Stimulated activated CD8-positive, alpha-beta memory T cell treated with anti-CD3 and anti-CD28 coated beads, Interleukin-12 subunit alpha, Interleukin-12 subunit beta, amount 100 ng/mL, for 24 hours (primary cell): ENCODE data around the gene PRDM10.
"Not testable (repeated sequence)": the region's sequence is repeated elsewhere in the genome, so short reads cannot be mapped to it uniquely, and the experiment has no call there.

ENCODE experiments used
- DNase-seq: peaks from one replicate; pipeline ENCODE4 v3.0.0-alpha.2; 2020; ENCODE audit errors: extremely low read depth

Gene PRDM10

DNA sequence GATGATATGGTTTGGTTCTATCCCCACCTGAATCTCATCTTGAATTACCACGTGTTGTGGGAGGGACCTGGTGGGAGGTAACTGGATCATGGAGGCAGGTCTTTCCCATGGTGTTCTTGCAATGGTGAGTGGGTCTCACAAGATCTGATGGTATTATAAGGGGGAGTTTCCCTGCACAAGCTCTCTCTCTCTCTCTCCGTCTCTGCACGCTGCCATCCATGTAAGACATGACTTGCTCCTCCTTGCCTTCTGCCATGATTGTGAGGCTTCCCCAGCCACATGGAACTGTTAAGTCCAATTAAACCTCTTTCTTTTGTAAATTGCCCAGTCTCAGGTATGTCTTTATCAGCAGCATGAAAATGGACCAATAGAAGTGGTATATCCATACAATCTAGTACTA lies 13.2 kb upstream of the PRDM10 start:
- not testable (repeated sequence) for DNase-seq

DNA sequence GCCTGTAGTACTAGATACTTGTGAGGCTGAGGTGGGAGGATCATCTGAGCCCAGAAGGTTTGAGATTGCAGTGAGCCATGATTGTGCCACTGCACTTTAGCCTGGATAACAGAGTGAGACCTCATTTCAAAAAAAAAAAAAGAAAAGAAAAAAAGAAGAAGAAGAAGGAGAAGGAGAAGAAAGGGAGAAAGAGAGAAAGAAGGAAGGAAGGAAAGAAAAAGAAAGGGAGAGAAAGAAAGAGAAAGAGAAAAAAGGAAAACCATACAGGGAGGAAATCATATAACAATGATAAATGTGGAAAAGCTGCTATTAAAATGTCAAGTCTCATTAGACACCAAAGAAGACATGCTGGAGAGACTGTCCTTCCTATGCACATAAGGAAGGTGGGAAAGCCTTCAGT lies 5.7 kb upstream of the PRDM10 start:
- DNase-seq = no peak

DNA sequence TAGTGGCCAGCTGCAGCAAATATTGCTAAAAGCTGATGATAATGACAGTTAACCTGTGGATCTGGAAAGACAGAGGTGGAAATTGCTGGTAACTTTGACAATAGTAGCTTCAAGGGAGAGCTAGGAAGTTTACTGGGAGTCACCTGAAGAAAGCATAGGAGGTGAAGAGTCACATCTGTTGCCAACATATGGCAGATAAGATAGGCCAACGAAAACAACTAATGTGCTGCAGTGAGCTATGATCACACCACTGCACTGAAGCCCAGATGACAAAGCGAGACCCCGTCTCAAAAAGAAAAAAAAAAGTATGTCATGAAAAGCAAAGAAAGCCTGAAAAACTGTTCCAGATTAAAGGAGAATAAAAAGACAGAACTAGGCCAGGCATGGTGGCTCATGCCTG lies 4.3 kb upstream of the PRDM10 start:
- DNase-seq = no peak

DNA sequence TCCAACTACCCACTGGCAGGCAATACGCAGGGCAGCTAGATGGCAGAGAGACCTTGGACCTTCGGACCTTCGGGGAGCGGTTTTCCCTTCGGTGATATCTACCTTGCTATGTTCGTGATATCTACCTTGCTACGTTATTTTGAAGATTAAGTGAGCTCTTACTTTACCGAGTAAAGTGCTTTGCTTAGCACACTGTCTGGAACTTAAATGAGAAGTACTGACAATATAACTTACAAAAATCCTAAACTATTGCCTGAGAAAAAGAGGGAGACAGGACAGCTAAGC lies 1.0 kb upstream of the PRDM10 start:
- no peak for DNase-seq

DNA sequence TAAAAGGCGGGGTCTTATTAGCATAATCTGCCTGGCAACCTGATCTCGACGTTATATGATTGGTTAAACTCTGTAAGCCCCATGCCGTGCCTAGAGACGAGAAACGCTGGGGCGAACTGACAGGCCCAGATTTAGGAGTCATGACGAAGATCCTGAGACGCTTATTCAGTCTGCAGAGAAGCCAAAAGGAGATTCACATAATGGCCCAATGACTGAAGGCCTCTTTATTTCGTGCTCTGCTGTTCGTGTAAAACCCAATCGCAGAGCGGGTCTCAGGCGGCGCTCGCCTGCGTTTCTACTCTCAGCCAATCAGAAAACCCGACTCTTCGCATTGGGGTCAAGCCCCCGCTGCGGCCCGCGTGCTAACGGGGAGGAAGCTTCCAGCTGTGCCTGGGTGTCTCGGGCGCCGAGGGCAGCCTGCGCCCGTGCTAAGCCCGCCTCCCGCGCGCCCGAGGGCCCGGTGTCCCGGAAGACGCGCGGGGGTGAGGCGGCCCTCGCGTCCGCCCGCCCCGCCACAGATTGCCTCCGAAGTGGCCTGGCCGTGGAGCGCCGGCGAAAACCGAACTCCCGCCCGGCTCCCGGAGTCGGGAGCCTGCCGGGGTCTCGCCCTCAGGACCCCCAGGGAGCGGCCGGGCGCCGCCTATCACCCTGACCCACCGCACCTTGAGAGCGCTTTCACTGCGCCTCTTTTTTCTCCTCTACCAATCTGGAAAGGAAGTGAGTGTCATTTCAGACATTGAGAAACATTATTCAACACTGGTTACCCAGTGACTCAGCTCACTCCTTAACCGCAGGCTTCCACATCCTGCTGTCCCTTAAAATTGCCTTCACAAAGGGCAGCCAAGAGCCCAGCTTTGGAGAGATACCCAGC lies 446 bp upstream of the PRDM10 start:
- peak; percentile 68 for DNase-seq

DNA sequence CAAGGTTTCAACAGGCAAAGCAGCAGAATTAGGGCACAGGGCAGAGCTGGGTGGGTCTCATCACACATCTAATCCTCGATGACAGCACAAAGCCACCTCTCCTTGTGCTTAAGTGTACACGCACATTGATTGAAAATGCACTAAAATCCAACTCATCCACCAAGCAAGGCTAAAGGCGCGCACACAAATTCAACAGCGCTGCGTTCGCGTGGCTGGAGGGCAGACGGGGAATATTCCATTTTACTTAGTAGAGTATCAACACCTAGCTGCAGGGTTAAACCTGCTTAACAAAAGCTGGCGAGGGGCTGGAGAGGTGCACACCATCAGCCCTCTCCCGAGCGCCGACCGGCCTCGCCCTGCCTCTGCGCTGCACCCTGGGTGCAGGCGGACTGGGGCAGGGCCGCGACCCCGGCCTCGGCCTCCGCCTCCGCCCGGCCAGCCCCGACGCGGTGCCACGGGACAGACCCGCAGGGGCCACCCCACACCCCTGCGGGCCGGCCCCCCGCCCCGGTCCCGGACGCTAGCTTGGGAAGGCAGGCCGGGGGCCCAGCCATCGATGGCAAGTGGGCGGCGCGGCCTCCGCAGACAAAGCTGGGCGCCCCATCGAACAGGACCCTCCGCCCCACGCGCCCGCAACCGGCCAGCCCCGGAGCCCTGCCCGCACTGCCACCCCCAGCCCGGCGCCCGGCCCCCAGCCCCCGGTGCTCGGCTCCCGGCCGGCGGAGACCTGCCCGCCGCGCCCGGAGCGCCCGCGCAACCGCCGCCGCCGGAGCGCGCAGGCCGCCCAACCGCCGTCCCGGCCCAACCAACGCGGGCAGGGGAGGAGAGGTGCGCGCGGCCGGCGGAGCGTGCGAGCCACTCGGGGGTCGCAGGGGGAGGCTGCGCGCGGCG lies 929 bp downstream of the PRDM10 start:
- peak; percentile 17 for DNase-seq

DNA sequence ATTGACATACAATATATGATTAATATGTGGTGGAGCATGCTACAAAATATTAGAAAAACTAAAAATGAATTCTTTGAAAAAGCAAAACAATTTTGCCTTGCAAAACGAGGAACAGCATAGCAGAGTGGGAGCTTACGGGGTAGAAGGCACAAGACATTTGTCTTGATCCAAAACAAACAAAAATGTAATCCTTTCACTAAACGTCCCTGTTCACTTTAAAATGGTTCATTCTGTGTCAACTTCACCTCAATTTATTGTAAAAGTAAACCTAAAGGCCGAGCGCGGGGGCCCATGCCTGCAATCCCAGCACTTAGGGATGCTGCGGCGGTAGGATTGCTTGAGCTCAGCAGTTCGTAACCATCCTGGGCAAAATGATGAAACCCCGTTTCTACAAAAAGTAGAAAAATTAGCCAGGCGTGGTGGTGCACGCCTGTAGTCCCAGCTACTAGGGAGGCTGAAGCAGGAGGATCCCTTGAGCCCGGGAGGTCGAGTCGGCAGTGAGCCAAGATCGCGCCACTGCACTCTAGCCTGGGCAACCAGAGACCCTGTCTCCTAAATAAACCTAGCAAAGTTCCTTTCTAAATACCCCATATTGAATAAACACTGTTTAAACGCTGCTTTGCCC lies 2.0 kb downstream of the PRDM10 start:
- no peak for DNase-seq

DNA sequence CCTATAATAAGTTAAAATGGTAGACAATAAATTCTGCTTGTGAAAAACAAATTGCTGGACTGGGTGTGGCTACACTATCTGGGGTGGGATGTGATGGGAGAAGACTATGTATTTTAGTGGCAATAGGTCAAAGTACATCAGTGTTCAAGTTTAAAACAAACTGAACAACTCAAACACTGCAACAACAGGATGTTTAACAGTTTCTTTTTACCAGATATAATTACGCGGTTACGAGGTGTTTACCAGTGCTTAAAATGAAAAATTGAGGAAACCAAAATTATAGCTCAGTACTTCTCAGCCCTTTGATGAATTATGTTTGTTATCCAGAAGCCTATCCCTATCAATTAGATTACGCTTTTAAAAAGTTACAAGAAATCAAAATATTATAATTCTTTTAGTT lies 3.2 kb downstream of the PRDM10 start:
- no peak for DNase-seq

DNA sequence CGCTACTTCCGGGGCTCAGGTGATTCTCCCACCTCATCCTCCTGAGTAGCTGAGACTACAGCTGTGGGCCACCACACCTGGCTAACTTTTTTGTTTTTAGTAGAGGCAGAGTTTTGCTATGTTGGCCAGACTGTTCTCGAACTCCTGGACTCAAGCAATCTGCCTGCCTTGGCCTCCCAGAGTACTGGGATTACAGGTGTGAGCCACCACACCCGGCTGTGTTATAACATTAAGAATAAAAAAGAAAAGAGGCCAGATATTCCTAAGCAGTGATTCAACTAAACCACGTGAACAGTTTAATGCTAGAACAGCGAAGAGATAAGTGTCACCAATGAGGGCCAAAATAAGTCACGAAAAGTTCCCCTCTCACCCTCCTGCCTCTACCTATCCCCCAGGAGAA lies 3.7 kb downstream of the PRDM10 start:
- no peak for DNase-seq

DNA sequence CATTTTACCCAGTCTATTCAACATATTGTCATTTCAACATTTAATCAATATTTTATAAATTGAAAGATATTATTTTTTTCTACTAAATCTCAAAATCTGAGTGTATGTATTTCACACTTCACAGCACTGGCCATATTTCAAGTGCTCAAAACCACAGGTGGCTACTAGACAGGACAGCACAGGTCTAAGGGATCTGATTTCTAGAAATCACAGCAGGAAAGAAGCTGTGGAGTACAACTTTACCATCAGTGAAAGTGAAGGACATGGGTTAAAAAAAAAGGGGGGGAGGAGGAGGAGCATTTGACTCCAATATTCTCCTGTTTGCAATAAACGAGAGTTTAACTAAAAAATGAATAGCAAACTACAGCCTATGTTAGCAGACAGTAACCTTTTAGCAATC lies 4.5 kb downstream of the PRDM10 start:
- DNase-seq = no peak

DNA sequence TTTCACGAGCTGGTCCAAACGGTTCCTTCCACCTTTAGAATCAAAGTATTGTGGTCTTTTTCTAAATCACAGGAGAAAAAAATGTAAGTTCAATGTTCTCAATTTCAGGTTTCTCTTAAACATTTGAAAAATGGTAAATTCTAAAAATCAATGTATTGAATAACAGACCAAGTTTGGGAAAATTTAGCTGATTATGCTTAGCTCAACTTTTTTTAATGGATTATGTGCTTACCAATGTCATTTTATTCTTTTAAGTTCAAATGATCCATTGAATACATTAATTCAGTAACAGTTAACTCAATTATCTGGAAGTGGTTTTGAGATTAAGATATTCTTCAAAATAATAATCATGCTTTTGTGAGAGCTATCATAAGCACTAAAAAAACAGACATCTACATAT lies 5.1 kb downstream of the PRDM10 start:
- no peak for DNase-seq

DNA sequence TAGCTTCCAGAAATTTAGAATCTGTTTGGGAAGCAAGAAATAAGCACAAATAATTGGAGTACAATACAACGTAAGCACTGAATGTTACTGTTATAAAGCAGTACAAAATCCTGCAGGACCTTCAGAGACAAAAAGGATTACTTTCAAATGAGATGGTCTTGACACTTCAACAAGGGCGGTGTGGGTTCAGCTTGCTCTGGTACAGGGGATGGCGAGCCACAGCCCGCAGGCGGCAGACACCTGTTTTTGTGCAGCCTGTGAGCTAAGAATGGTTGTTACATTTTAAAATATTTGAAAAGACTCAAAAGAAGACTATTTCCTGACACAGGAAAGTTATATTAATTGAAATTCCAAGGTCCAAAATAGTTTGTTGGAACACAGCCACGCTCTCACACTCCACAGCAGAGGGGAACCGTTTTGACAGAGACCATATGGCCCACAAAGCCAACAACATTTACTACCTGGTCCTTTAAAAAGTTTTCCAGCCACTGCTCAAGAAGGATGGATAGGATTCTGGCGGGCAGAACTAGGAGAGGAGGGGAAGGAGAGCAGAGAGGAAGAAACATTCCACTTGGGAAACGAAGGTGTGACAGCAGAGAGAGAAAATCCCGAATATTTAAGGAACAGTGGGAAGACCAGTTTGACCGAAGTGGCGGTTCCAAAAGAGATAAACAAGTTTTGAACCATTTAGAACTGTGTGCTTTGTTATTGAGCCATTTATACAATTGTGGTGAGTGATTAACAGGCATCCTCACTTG lies 6.3 kb downstream of the PRDM10 start:
- DNase-seq = no peak

DNA sequence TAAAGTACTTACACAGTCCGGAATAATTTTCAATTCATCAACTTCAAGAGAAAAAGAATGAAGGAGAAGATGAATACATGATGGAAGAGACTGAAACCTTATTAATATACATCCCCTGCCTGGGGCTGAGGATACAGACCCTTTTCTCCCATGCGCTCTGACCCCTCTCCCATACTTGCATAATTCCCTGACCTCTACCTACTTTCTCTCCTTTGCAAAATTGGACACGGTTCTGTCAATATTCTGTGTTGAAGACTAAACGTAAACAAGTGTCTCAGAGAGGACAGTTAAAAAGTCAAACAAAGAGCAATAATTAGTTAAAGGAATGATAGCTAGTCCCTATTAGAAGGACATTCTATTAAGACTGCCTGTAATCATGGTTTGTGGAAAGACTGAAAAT lies 7.5 kb downstream of the PRDM10 start:
- no peak for DNase-seq

DNA sequence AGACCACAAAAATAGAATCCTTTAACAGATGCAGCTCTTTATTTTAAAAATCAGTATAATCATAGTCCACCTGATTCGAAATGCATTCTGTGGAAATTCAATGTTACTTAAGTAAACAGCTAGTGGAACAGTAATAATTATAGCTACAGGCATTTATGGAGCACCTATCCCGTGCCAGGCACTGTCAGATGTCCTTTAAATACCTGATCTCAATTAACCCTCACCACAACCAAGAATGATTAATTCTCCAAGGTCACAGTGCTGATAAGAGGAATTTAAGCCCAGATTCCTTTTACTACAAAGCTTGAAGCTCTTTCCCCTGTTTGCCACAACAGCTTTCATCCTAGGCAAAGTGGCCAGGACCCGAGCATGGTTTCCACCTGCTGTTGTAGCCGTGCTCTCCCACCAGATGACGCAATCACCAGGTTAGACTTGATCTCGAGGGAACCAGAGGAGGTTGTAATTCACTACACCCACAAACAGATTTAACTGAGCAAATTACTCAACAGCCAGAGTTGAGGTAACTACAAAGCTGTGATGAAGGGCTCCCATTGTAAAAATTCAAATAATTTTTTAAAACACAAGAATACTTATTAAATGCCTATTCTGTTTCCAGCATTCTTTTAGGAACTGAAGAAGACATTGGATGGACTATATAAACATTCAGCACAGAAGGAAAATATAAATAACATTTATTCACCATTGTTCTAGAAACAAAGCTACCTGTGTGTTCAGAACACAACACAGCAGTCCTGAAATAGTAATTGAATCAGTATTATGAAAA lies 10.3 kb downstream of the PRDM10 start:
- no peak for DNase-seq

DNA sequence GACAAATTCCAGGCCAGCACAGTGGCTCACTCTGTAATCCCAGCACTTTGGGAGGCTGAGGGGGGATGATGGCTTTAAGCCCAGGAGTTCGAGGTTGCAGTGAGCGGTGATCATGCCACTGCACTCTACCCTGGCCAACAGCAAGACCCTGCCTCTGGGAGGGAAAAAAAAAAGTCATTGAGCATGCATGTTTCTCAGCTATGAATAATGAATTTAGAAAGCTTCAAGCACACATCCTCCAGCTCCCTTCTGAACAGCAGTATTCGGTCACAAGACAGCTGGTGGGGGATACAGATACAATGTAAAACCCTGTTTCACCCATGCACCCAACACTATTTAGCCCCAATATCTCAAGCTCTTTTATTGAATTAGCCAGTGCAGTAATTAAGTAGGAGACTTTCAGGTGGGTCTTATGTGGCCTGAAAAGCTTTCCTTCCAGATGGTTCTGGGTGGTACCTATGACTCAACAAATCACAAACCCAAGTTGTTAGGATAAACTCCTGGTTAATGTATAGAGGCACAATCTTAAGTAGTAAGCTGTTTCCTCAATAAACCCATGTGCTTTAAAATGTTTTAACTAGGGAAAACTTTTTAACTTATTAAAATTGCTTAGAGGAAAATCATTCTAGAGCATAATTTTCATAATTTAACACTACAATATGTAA lies 13.4 kb downstream of the PRDM10 start:
- DNase-seq = no peak

DNA sequence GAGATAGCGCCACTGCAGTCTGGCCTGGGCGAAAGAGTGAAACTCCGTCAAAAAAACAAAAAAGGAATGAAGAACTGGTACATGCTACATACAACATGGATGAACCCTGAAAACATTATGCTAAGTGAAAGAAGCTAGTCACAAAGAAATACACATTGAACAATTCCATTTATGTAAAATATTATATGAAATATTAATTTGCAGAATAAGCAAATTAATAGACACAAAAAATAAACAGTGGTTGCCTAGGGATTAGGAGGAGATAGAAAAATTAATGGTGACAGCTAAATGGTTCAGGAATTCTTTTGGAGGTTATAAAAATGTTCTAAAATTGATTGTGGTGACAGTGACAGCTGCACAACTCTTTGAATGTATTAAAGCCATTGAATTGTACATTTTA lies 14.7 kb downstream of the PRDM10 start:
- DNase-seq = no peak

DNA sequence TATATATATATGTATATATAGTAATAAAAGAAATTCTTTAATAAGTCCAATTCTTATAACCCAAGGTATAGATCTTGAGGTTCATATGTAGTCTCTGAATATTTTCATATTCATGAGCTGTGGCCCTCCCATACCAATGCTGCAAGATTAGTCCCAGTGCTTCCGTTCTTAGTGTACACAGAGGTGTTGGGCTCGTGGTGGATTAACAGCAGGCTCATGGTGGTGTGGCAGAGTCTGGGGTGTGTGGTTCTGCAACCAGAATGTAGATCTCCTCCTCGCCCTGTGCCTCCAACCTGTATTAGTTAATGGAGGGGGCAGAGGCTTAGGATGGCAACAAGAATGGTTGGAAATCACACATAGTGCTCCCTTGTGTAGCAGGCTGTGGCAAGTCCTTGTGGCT lies 16.8 kb downstream of the PRDM10 start:
- DNase-seq = no peak

DNA sequence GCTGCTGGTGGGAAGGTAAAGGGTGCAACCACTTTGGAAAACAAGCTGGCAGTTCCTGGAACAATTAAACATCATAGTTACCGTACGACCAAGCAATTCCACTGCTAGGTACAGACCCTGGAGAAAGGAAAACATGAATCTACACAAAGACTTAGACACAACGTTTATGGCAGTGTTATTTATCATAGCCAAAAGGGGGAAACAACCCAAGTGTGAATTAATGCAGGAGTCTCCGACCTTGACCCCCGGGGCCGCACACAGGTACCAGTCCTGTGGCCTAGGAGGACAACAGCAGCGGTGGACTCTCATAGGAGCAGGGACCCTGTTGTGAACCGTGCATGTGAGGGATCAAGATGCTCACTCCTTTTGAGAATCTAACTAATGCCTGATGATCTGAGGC lies 22.5 kb downstream of the PRDM10 start:
- no peak for DNase-seq

DNA sequence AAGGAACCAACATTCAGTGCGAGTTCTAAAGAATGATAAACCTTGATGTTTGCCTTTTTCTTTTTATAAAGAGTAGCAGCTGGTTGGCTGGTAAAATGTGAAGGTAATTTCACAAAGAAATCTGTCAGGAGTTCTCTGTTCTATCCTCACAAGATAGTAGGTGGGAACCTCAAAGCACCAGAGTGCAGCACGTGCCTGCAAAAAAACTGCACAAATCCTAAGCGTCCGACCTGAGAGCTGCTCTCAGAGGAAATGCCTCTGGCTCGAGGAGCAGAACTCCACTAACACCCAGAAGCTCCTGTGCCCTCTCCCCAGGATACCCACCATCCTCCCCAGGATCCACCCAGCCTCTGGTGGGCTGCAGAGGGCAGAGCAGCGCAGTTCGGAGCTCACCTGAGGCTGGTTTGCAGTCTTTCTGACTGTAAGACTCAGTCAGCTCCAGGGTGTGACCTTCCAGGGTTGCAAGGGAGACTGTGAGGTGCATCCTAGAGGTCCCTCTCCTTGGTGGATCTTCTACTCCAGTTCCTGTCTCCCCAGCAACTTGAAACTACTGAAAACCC lies 23.5 kb downstream of the PRDM10 start:
- DNase-seq = no peak

DNA sequence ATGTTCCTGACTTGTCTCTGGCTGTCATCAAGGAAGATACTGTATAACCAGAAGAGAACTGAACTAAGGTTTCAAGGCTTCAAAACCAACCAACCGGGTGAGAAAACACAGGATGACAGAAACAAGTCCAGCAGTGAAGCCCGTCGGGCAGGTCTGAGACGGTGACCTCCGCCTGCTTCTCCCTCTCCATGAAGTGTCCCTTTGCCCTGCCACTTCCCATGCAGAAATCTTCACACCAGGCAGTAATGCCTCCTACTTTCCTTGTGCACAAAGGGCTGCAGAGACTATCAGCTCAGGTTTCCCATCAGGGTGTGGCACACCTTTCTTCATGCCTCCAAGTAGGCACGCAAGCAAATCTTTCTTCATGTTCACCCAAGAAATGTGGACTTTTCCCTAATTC lies 24.2 kb downstream of the PRDM10 start:
- no peak for DNase-seq
